Inflammatory macrophage (primary cell): ENCODE measurements around the gene COMMD3.
"Not testable (repeated sequence)": the region's sequence is repeated elsewhere in the genome, so short reads cannot be mapped to it uniquely, and the experiment has no call there.

ENCODE experiments used
- DNase-seq, 2 donors: peaks; one replicate each; pipeline ENCODE4 v3.0.0-alpha.2; 2020 to 2022

The COMMD3 gene

GRCh38 chr10:22340329-22341189 is 24.4 kb downstream of the COMMD3 start:
- peak; percentile 77 to 88 for DNase-seq

- no peak for DNase-seq
These were observed 25.2 kb downstream of the COMMD3 start for GRCh38 chr10:22341190-22341925.

- DNase-seq = no peak
These were observed 25.7 kb downstream of the COMMD3 start for GRCh38 chr10:22341926-22342196.

GRCh38 chr10:22342421-22342820 is 26.2 kb downstream of the COMMD3 start:
- DNase-seq = no peak

- no peak for DNase-seq
These were observed 27.5 kb downstream of the COMMD3 start for GRCh38 chr10:22343731-22344130.

- DNase-seq = no peak
These were observed 28.1 kb downstream of the COMMD3 start for GRCh38 chr10:22344249-22344648.

GRCh38 chr10:22344781-22345300 is 28.7 kb downstream of the COMMD3 start:
- no peak for DNase-seq

GRCh38 chr10:22345301-22346095 is 29.3 kb downstream of the COMMD3 start, which contains the start of gene SPAG6:
Gene SPAG6 (plus strand): TSS chr10:22345496. CDS start chr10:22345612, 116 bp downstream.
- DNase-seq = peak; percentile 53 to 69

GRCh38 chr10:22346096-22346661 is 30.0 kb downstream of the COMMD3 start:
- DNase-seq = no peak

- no peak for DNase-seq
These were observed 33.6 kb downstream of the COMMD3 start for GRCh38 chr10:22349755-22350154.

GRCh38 chr10:22351131-22351703 is 35.0 kb downstream of the COMMD3 start:
- DNase-seq = no peak

- DNase-seq = no peak
These were observed 40.2 kb downstream of the COMMD3 start for GRCh38 chr10:22356324-22356873.

GRCh38 chr10:22357770-22358169 is 41.6 kb downstream of the COMMD3 start:
- not testable (repeated sequence) for DNase-seq

- DNase-seq = no peak
These were observed 47.1 kb downstream of the COMMD3 start for GRCh38 chr10:22363305-22363704.

- no peak for DNase-seq
These were observed 48.4 kb downstream of the COMMD3 start for GRCh38 chr10:22364407-22365140.

GRCh38 chr10:22365233-22365632 is 49.0 kb downstream of the COMMD3 start:
- peak; percentile 49 to 72 for DNase-seq

GRCh38 chr10:22365644-22366434 is 49.7 kb downstream of the COMMD3 start:
- no peak for DNase-seq

GRCh38 chr10:22366435-22366703 is 50.2 kb downstream of the COMMD3 start:
- DNase-seq = no peak

GRCh38 chr10:22366771-22367170 is 50.6 kb downstream of the COMMD3 start:
- DNase-seq = no peak

GRCh38 chr10:22367471-22367870 is 51.3 kb downstream of the COMMD3 start:
- DNase-seq = no peak

GRCh38 chr10:22368402-22368801 is 52.2 kb downstream of the COMMD3 start:
- DNase-seq = no peak
